Astrocyte (in vitro differentiated cells and primary cell): ENCODE measurements around the gene PTPRM. TPM values are rescaled to one million over a fixed set of nuclear protein-coding genes. Genes with fewer than 3 reads are reported as not detected.

Source experiments
- DNase-seq: peaks from one replicate; pipeline ENCODE4 v3.0.0-alpha.2; 2010; ENCODE audit warnings: low read depth
- FAIRE-seq: peaks from 2 replicates; lab custom pipeline; 2011; peaks lifted over from hg19 to GRCh38; lab: Jason Lieb, UNC
- H2AFZ ChIP-seq: 2 replicates; pipeline ENCODE4 v1.6.0; 2012; ENCODE audit warnings: low read depth, low read length, inconsistent platforms
- H3K27ac ChIP-seq: 2 replicates; pipeline ENCODE4 v1.5.1; 2011; ENCODE audit warnings: low read depth, low read length, inconsistent platforms
- H3K27me3 ChIP-seq: 2 replicates; pipeline ENCODE4 v1.6.0; 2011; ENCODE audit warnings: low read length, inconsistent platforms; ENCODE audit not compliant: insufficient read depth
- H3K36me3 ChIP-seq: 2 replicates; pipeline ENCODE4 v1.5.1; 2011; ENCODE audit warnings: low read length, inconsistent platforms; ENCODE audit not compliant: insufficient read depth
- H3K4me1 ChIP-seq: 2 replicates; pipeline ENCODE4 v1.5.1; 2011; ENCODE audit warnings: low read length, inconsistent platforms; ENCODE audit not compliant: insufficient read depth
- H3K4me2 ChIP-seq: 2 replicates; pipeline ENCODE4 v1.6.0; 2012; ENCODE audit warnings: low read length, inconsistent platforms
- H3K4me3 ChIP-seq: 2 replicates; pipeline ENCODE4 v1.5.1; 2011; ENCODE audit warnings: low read depth, mild to moderate bottlenecking, low read length, inconsistent platforms; ENCODE audit not compliant: insufficient read depth
- H3K79me2 ChIP-seq: 2 replicates; pipeline ENCODE4 v1.6.0; 2012; ENCODE audit warnings: mild to moderate bottlenecking, low read length, inconsistent platforms; ENCODE audit not compliant: insufficient read depth
- H3K9ac ChIP-seq: 2 replicates; pipeline ENCODE4 v1.6.0; 2012; ENCODE audit warnings: mild to moderate bottlenecking, low read length, inconsistent platforms
- H3K9me3 ChIP-seq: 2 replicates; pipeline ENCODE4 v1.5.1; 2012; ENCODE audit warnings: low read depth, mild to moderate bottlenecking, low read length, inconsistent platforms; ENCODE audit not compliant: insufficient read depth
- H4K20me1 ChIP-seq: 2 replicates; pipeline ENCODE4 v1.6.0; 2012; ENCODE audit warnings: low read length, inconsistent platforms; ENCODE audit not compliant: insufficient read depth
- H3K27ac Mint-ChIP-seq: one replicate; pipeline ENCODE4 v1.8.0; 2021; ENCODE audit warnings: mild to moderate bottlenecking, mixed read lengths; ENCODE audit not compliant: unreplicated experiment
- H3K27me3 Mint-ChIP-seq: one replicate; pipeline ENCODE4 v1.8.0; 2021; ENCODE audit warnings: low read depth, mixed read lengths; ENCODE audit not compliant: unreplicated experiment
- H3K36me3 Mint-ChIP-seq: one replicate; pipeline ENCODE4 v1.8.0; 2021; ENCODE audit warnings: low read depth, mixed read lengths; ENCODE audit not compliant: unreplicated experiment
- H3K4me1 Mint-ChIP-seq: one replicate; pipeline ENCODE4 v1.8.0; 2021; ENCODE audit warnings: low read depth, mixed read lengths; ENCODE audit not compliant: unreplicated experiment
- H3K4me3 Mint-ChIP-seq: one replicate; pipeline ENCODE4 v1.8.0; 2021; ENCODE audit warnings: mild to moderate bottlenecking, moderate library complexity, mixed read lengths; ENCODE audit not compliant: unreplicated experiment
- H3K9me3 Mint-ChIP-seq: one replicate; pipeline ENCODE4 v1.8.0; 2021; ENCODE audit warnings: mild to moderate bottlenecking, mixed read lengths; ENCODE audit not compliant: unreplicated experiment
- EZH2 ChIP-seq: IDR thresholded peaks from 2 replicates; pipeline ENCODE4 v1.6.1; 2012; ENCODE audit warnings: mild to moderate bottlenecking, low read length, inconsistent platforms; ENCODE audit not compliant: insufficient read depth
- total RNA-seq: library from RNA; stranded (reverse); gene quantifications from 2 replicates; pipeline ENCODE4 v1.2.1, GENCODE V29; 2021
- TF ChIP-seq, protein P1 (sequence below): IDR thresholded peaks from 2 replicates; pipeline ENCODE4 v1.5.1; 2011; ENCODE audit warnings: low read depth, mild to moderate bottlenecking, inconsistent platforms, low read length, moderate library complexity; ENCODE audit not compliant: insufficient read depth

The PTPRM gene
- total RNA-seq, 1 donor from 2014 or later, result 59.6 TPM

DNA sequence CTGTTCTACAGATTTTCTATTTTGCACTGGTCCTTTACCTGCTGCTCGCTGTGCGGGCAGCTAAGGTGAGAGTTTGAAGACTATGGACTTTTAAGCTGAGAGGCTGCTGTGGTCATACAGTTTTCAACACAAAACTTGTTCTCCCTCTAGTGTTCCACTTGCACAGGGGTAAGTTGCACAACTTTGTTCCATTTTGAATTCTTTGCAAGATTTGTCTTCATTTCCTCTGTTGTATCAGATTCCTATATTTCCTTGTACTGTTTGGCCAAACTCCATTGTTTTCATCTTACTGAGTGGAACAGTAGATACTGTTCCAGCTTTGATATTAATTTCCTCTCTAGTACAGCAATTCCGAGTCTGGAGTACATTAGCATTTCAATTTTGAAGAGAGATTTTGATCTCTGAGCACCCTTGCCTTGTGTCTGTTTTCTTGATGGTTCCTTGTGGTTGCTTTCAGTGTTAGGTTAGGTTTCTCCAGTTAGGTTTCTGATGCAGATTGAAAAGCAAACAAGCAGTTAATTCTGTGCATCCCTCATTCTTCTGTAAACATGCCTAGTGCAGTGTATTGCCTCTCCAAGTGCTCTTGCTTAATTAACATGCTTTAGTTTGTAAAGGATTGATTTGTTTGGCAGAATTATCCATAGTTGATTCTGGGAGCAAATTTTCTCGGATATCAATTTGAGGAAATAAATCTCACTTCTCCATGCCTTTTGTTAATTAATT, 188.8 kb downstream of the PTPRM start:
- no peaks in the 10 kb centered on the region for H3K27me3 ChIP-seq
- peaks cover 13% of the 10 kb centered on the region for H3K79me2 ChIP-seq
- Mint-ChIP-seq H3K27ac (no peak overlapping the region), H3K4me3 (no peak overlapping the region), H3K4me1 (peaks cover 17% of the 10 kb centered on the region), H3K36me3 (peaks cover 6% of the 10 kb centered on the region), H3K9me3 (no peaks in the 10 kb centered on the region), H3K27me3 (no peaks in the 10 kb centered on the region)
- FAIRE-seq, result no peak
- no peak overlapping the region for H3K9ac ChIP-seq
- H2AFZ ChIP-seq, result no peak overlapping the region
- no peaks in the 10 kb centered on the region for H3K9me3 ChIP-seq
- H3K4me3 ChIP-seq, result no peak overlapping the region
- H3K27ac ChIP-seq, result no peak overlapping the region
- no peaks in the 10 kb centered on the region for H3K36me3 ChIP-seq
- peaks cover 9% of the 10 kb centered on the region for H3K4me1 ChIP-seq
- no peak for TF ChIP-seq EZH2
- TF ChIP-seq, protein P1, sequence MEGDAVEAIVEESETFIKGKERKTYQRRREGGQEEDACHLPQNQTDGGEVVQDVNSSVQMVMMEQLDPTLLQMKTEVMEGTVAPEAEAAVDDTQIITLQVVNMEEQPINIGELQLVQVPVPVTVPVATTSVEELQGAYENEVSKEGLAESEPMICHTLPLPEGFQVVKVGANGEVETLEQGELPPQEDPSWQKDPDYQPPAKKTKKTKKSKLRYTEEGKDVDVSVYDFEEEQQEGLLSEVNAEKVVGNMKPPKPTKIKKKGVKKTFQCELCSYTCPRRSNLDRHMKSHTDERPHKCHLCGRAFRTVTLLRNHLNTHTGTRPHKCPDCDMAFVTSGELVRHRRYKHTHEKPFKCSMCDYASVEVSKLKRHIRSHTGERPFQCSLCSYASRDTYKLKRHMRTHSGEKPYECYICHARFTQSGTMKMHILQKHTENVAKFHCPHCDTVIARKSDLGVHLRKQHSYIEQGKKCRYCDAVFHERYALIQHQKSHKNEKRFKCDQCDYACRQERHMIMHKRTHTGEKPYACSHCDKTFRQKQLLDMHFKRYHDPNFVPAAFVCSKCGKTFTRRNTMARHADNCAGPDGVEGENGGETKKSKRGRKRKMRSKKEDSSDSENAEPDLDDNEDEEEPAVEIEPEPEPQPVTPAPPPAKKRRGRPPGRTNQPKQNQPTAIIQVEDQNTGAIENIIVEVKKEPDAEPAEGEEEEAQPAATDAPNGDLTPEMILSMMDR, result no peak
- H4K20me1 ChIP-seq, result peaks cover 8% of the 10 kb centered on the region
- DNase-seq, result no peak
- H3K4me2 ChIP-seq, result no peak overlapping the region

DNA sequence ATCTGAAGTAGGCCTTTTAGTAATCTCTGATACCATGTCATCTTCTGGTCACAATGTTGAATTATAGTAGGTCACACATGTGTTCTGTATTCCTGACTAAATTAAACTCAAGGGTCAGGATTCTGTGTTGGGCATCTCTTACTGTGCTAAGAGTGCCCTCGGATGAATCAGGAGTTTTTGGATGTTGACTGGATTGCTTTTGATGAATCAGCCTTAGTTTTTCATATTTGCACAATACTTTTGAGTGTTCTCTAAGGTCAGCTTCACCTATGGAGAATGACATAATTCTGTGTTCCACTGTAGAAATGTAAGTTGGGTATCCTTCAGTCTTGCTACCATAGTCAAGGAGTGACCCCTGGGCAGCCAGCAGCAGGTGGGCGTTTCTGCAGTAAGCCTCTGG, 190.1 kb downstream of the PTPRM start:
- H3K4me3 Mint-ChIP-seq, result no peak overlapping the region
- Histone ChIP-seq H3K4me2 (no peak overlapping the region), H3K4me3 (no peak overlapping the region), H4K20me1 (peaks cover 8% of the 10 kb centered on the region), H3K27ac (no peak overlapping the region), H3K9ac (no peak overlapping the region), H3K9me3 (no peaks in the 10 kb centered on the region), H3K36me3 (no peaks in the 10 kb centered on the region), H3K79me2 (peaks cover 8% of the 10 kb centered on the region), H3K4me1 (peaks cover 15% of the 10 kb centered on the region), H2AFZ (no peak overlapping the region), H3K27me3 (no peaks in the 10 kb centered on the region)
- peaks cover 21% of the 10 kb centered on the region for H3K4me1 Mint-ChIP-seq
- DNase-seq (no peak), FAIRE-seq (no peak)
- no peaks in the 10 kb centered on the region for H3K27me3 Mint-ChIP-seq
- H3K9me3 Mint-ChIP-seq, result no peaks in the 10 kb centered on the region
- no peak for TF ChIP-seq EZH2
- TF ChIP-seq, protein P1, result no peak
- H3K36me3 Mint-ChIP-seq, result peaks cover 3% of the 10 kb centered on the region
- H3K27ac Mint-ChIP-seq, result no peak overlapping the region

DNA sequence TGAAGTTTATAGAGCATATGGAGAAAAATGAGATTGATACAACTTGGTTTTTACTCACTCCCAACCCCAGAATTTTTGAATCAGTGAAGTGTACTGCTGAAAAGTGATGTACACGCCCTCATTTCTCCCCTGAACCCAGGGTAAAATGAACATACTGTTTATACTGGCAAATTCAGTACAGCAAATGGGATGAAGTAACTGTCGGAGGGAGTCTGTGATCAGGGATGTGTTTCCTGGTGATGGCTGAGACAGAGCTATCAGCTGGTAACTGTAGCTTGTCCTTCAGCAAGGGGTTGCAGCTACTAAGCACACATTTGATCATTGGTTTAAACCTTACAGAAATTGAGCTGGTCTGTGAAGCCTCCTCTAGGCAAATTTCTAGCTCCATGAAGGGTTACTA, 191.6 kb downstream of the PTPRM start:
- H3K9me3 Mint-ChIP-seq, result no peaks in the 10 kb centered on the region
- H3K4me2 ChIP-seq, result no peak overlapping the region
- no peaks in the 10 kb centered on the region for H3K27me3 ChIP-seq
- no peak overlapping the region for H2AFZ ChIP-seq
- H3K27ac ChIP-seq, result no peak overlapping the region
- no peak overlapping the region for H3K27ac Mint-ChIP-seq
- no peaks in the 10 kb centered on the region for H3K27me3 Mint-ChIP-seq
- no peak overlapping the region for H3K4me3 ChIP-seq
- H3K79me2 ChIP-seq, result peaks cover 6% of the 10 kb centered on the region
- H4K20me1 ChIP-seq, result peaks cover 11% of the 10 kb centered on the region
- H3K4me3 Mint-ChIP-seq, result no peak overlapping the region
- FAIRE-seq (no peak), DNase-seq (no peak)
- TF ChIP-seq, protein P1, result no peak
- TF ChIP-seq EZH2, result no peak
- H3K4me1 Mint-ChIP-seq, result peaks cover 22% of the 10 kb centered on the region
- peaks cover 3% of the 10 kb centered on the region for H3K36me3 Mint-ChIP-seq
- peaks cover 17% of the 10 kb centered on the region for H3K4me1 ChIP-seq
- no peaks in the 10 kb centered on the region for H3K36me3 ChIP-seq
- H3K9ac ChIP-seq, result no peak overlapping the region
- H3K9me3 ChIP-seq, result no peaks in the 10 kb centered on the region
